Panc1 (cell line): ENCODE data around the gene CDH23. TPM values are rescaled to one million over a fixed set of nuclear protein-coding genes. Genes with fewer than 3 reads are reported as not detected.
A peak's percentile ranks its signal among the peaks of the same experiment; 100 is the strongest.

Experiments
- ATAC-seq: fragments of 200-7000 bp; cut with Tn5 transposase; 2 replicates; pipeline ENCODE4 v1.9.1; 2020; ENCODE audit warnings: mild to moderate bottlenecking, moderate library complexity
- BruUV-seq: library from RNA; stranded (reverse); fragments of 400-500 nt; replicated peaks from 2 replicates; lab custom pipeline; 2021; lab: Mats Ljungman, UMichigan
- CTCF ChIA-PET: fragments of 300-600 bp; sonication (Branson Sonifier 250); formaldehyde crosslinking; loops from one replicate; lab custom pipeline; 2022; ENCODE audit warnings: antibody characterized with exemption; lab: Charles Lee
- POLR2A ChIA-PET: fragments of 300-600 bp; sonication (Branson Sonifier 250); formaldehyde crosslinking; loops from one replicate; lab custom pipeline; 2022; ENCODE audit warnings: antibody characterized with exemption; lab: Charles Lee
- DNase-seq: peaks from one replicate; pipeline ENCODE4 v3.0.0-alpha.2; 2010; ENCODE audit warnings: low read depth, low spot score
- H3K27ac ChIP-seq: 2 replicates; pipeline ENCODE4 v1.5.1; 2011; ENCODE audit warnings: mild to moderate bottlenecking, low read length, inconsistent platforms
- H3K27me3 ChIP-seq: fragments of 200-500 bp; sonication (Bioruptor generic); 2 replicates; pipeline ENCODE4 v1.6.0; 2014; ENCODE audit warnings: low read length, inconsistent platforms; ENCODE audit not compliant: control insufficient read depth, insufficient read depth
- H3K36me3 ChIP-seq: fragments of 200-500 bp; sonication (Bioruptor generic); 2 replicates; pipeline ENCODE4 v1.5.1; 2014; ENCODE audit warnings: inconsistent platforms, mild to moderate bottlenecking, low read length, moderate library complexity; ENCODE audit not compliant: control insufficient read depth, insufficient read depth
- H3K4me1 ChIP-seq: 2 replicates; pipeline ENCODE4 v1.5.1; 2011; ENCODE audit warnings: inconsistent platforms, mild to moderate bottlenecking, low read length, moderate library complexity; ENCODE audit not compliant: control insufficient read depth, insufficient read depth
- H3K4me3 ChIP-seq, 2 experiments: 2 replicates each; pipeline ENCODE4 v1.5.1; 2011 to 2012; ENCODE audit warnings: low read depth in 2 of 2, low read length in 2 of 2, mild to moderate bottlenecking in 2 of 2, inconsistent platforms in 1 of 2, moderate library complexity in 1 of 2
- H3K9me3 ChIP-seq: fragments of 200-500 bp; sonication (Bioruptor generic); 2 replicates; pipeline ENCODE4 v1.5.1; 2014; ENCODE audit warnings: low read depth, mild to moderate bottlenecking, inconsistent platforms, low read length, moderate library complexity; ENCODE audit not compliant: control insufficient read depth, insufficient read depth
- POLR2AphosphoS5 ChIP-seq: IDR thresholded peaks from 2 replicates; pipeline ENCODE4 v1.6.1; 2012; ENCODE audit warnings: mild to moderate bottlenecking, low read depth, low read length, moderate library complexity
- SIN3A ChIP-seq: IDR thresholded peaks from 2 replicates; pipeline ENCODE4 v1.6.1; 2012; ENCODE audit warnings: low read depth, mild to moderate bottlenecking, low read length, moderate library complexity, borderline replicate concordance; ENCODE audit not compliant: insufficient read depth
- TCF7L2 ChIP-seq: IDR thresholded peaks from 2 replicates; pipeline ENCODE4 v1.6.1; 2011; ENCODE audit warnings: mild to moderate bottlenecking, low read depth, low read length, inconsistent platforms
- in situ Hi-C: cut with HindIII; loops from 2 replicates; pipeline ENCODE4 v1.10.0; 2016; ENCODE audit warnings: low sequenced_read_pairs, low pct_unique_long_range_greater_than_20kb
- intact Hi-C: fragments of 100-400 bp; cut with micrococcal nuclease; formaldehyde crosslinking; loops from one replicate; pipeline ENCODE4 v1.10.0; 2022; ENCODE audit not compliant: unreplicated experiment
- total RNA-seq: library from RNA; stranded (reverse); gene quantifications from one replicate; pipeline ENCODE4 v1.2.1, GENCODE V29; 2021; ENCODE audit not compliant: unreplicated experiment
- TF ChIP-seq, protein P1 (sequence below): fragments of 450-650 bp; IDR thresholded peaks from 2 replicates; pipeline ENCODE4 v1.5.1; 2017; ENCODE audit warnings: mild to moderate bottlenecking
- TF ChIP-seq, protein P2 (sequence below), 2 experiments: IDR thresholded peaks; 2 replicates each; pipeline ENCODE4 v1.6.1; 2011 to 2012; ENCODE audit warnings: low read depth in 2 of 2, control low read depth in 1 of 2, low read length in 1 of 2, mild to moderate bottlenecking in 1 of 2, moderate library complexity in 1 of 2; ENCODE audit not compliant: insufficient read depth in 1 of 2

The CDH23 gene
- total RNA-seq, 1 experiment from 2014 or later: 2.7 TPM

DNA sequence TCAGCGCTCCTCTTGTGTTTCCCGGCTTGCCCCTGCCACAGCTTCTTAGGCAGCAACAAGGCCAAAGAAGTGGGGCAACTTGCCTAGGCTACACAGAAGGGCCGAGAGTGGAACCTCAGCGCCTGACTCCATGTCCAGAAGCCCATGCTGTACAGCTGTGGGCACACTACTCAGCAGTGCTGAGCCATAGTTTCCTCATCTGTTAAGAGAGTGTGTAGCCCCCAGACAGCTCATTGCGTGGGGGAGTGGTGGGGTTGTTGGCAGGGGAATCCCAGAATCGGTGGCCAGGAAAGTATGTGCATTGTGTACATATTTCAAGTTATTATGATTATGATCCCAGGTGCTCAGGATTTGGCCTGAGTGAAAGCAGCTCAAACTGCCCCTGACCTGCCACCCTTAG, 96.2 kb downstream of the CDH23 start:
- no peak overlapping the region for H3K27ac ChIP-seq
- ATAC-seq: peak; percentile 43; the same call in 1 of the 2 replicates
- no peaks in the 10 kb centered on the region for H3K4me1 ChIP-seq
- no peak overlapping the region for H3K4me3 ChIP-seq
- BruUV-seq: no TSS peak
- TF ChIP-seq TCF7L2 (no peak), SIN3A (no peak), POLR2AphosphoS5 (no peak)
- TF ChIP-seq, protein P1, sequence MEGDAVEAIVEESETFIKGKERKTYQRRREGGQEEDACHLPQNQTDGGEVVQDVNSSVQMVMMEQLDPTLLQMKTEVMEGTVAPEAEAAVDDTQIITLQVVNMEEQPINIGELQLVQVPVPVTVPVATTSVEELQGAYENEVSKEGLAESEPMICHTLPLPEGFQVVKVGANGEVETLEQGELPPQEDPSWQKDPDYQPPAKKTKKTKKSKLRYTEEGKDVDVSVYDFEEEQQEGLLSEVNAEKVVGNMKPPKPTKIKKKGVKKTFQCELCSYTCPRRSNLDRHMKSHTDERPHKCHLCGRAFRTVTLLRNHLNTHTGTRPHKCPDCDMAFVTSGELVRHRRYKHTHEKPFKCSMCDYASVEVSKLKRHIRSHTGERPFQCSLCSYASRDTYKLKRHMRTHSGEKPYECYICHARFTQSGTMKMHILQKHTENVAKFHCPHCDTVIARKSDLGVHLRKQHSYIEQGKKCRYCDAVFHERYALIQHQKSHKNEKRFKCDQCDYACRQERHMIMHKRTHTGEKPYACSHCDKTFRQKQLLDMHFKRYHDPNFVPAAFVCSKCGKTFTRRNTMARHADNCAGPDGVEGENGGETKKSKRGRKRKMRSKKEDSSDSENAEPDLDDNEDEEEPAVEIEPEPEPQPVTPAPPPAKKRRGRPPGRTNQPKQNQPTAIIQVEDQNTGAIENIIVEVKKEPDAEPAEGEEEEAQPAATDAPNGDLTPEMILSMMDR: no peak
- TF ChIP-seq, protein P2, sequence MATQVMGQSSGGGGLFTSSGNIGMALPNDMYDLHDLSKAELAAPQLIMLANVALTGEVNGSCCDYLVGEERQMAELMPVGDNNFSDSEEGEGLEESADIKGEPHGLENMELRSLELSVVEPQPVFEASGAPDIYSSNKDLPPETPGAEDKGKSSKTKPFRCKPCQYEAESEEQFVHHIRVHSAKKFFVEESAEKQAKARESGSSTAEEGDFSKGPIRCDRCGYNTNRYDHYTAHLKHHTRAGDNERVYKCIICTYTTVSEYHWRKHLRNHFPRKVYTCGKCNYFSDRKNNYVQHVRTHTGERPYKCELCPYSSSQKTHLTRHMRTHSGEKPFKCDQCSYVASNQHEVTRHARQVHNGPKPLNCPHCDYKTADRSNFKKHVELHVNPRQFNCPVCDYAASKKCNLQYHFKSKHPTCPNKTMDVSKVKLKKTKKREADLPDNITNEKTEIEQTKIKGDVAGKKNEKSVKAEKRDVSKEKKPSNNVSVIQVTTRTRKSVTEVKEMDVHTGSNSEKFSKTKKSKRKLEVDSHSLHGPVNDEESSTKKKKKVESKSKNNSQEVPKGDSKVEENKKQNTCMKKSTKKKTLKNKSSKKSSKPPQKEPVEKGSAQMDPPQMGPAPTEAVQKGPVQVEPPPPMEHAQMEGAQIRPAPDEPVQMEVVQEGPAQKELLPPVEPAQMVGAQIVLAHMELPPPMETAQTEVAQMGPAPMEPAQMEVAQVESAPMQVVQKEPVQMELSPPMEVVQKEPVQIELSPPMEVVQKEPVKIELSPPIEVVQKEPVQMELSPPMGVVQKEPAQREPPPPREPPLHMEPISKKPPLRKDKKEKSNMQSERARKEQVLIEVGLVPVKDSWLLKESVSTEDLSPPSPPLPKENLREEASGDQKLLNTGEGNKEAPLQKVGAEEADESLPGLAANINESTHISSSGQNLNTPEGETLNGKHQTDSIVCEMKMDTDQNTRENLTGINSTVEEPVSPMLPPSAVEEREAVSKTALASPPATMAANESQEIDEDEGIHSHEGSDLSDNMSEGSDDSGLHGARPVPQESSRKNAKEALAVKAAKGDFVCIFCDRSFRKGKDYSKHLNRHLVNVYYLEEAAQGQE (IDR thresholded peaks at IDR 0.05; ENCODE audit: insufficient read depth in 1 of 2, low read depth in 2 of 2, low read length in 1 of 2): no peak
- no peaks in the 10 kb centered on the region; the same call in 1 of the 2 replicates for H3K27me3 ChIP-seq
- intact Hi-C loops (no loop called here), in situ Hi-C loops (no loop called here)
- no peak for DNase-seq
- H3K36me3 ChIP-seq: no peaks in the 10 kb centered on the region
- POLR2A ChIA-PET: interaction anchor here (0.6 kb wide), 1 partner anchor 174 kb away, joined by 12 read pairs; no protein-coding TSS in a partner anchor
- peaks cover 6% of the 10 kb centered on the region; the same call in 1 of the 2 replicates for H3K9me3 ChIP-seq
- CTCF ChIA-PET: no interaction called here

DNA sequence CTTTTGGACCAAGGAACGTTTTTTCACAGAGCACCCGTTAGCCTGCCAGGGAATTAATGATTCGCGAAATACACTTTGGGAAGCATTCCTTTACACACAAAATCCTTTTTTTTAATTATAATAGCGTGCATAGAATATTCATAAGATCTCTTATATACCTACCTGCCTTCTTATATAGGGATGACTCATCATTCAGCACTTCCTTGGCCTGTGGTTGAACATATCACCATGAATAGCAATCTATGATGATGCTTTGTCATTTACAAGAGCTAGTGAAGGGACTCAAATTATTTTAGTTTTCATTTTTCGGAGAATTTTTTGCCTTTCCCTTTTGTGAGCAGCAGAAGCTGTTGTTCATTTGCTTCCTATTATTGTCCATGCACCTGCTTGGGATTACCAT, 97.0 kb downstream of the CDH23 start:
- peaks cover 5% of the 10 kb centered on the region; the same call in 1 of the 2 replicates for H3K9me3 ChIP-seq
- BruUV-seq: no TSS peak
- POLR2A ChIA-PET: no interaction called here
- DNase-seq (no peak), ATAC-seq (no peak)
- CTCF ChIA-PET: interaction anchor here (0.6 kb wide), 1 partner anchor 197 kb away, joined by 3 read pairs; no protein-coding TSS in a partner anchor
- no peak overlapping the region for H3K4me3 ChIP-seq
- H3K36me3 ChIP-seq: no peaks in the 10 kb centered on the region
- TF ChIP-seq, protein P2 (IDR thresholded peaks at IDR 0.05; ENCODE audit: insufficient read depth in 1 of 2, low read depth in 2 of 2, low read length in 1 of 2): no peak
- TF ChIP-seq, protein P1: no peak
- TF ChIP-seq POLR2AphosphoS5: no peak
- TF ChIP-seq SIN3A: no peak
- no peak for TF ChIP-seq TCF7L2
- H3K27me3 ChIP-seq: peaks cover 4% of the 10 kb centered on the region
- no peak overlapping the region for H3K27ac ChIP-seq
- in situ Hi-C loops: no loop called here
- intact Hi-C loops: no loop called here
- no peaks in the 10 kb centered on the region for H3K4me1 ChIP-seq
